Colonic mucosa (tissue), 4 donors: ENCODE results near the gene VPS35. TPM values are rescaled to one million over a fixed set of nuclear protein-coding genes. Genes with fewer than 3 reads are reported as not detected.
A peak's percentile ranks its signal among the peaks of the same experiment; 100 is the strongest.

Experiments
- DNase-seq: peaks from one replicate; pipeline ENCODE4 v3.0.0-alpha.2; 2020
- H3K27ac ChIP-seq: fragments of 200-600 bp; one replicate; pipeline ENCODE4 v1.8.0; 2021
- H3K27me3 ChIP-seq: fragments of 200-600 bp; one replicate; pipeline ENCODE4 v1.8.0; 2021
- H3K36me3 ChIP-seq: fragments of 200-600 bp; one replicate; pipeline ENCODE4 v1.8.0; 2021
- H3K4me1 ChIP-seq: fragments of 200-600 bp; one replicate; pipeline ENCODE4 v1.8.0; 2021; ENCODE audit warnings: mild to moderate bottlenecking
- H3K4me3 ChIP-seq: fragments of 200-600 bp; one replicate; pipeline ENCODE4 v1.8.0; 2021
- H3K9ac ChIP-seq, 2 donors: one replicate each; pipeline ENCODE4 v1.7.0; 2013; ENCODE audit warnings: control low read depth in 2 of 2, low read depth in 2 of 2, low read length in 2 of 2
- H3K9me3 ChIP-seq: fragments of 200-600 bp; one replicate; pipeline ENCODE4 v1.8.0; 2021
- CTCF ChIP-seq: fragments of 200-600 bp; IDR thresholded peaks from one replicate; pipeline ENCODE4 v1.8.0; 2022; ENCODE audit warnings: antibody characterized with exemption, mild to moderate bottlenecking
- intact Hi-C: fragments of 100-400 bp; cut with DNase I; formaldehyde crosslinking; loops from one replicate; pipeline ENCODE4 v1.14.1; 2022
- total RNA-seq, 2 donors: library from RNA; stranded (reverse); fragmentation: NEBNext Ultra II Directional in 1 of 2; extraction: Animal tissue kit (Norgen Biotek cat#: 25700) in 1 of 2; gene quantifications; one replicate each; pipeline ENCODE4 v1.2.1, GENCODE V29; 2021
- donor health status: healthy.
- donor health status: DM: no; HTN: no; CAD: no.
- donor health status: DM: no; HTN: no; CAD: no.

VPS35 gene
- total RNA-seq, 2 donors from 2014 or later = 121 to 124 TPM

GRCh38 chr16:46613352-46613751, 75.6 kb downstream of the VPS35 start:
- intact Hi-C loops = no loop called here
- no peak for TF ChIP-seq CTCF
- H3K9ac ChIP-seq = no peak overlapping the region

GRCh38 chr16:46612121-46612520, 76.9 kb downstream of the VPS35 start:
- no peak for DNase-seq
- Histone ChIP-seq H3K4me1 (no peaks in the 10 kb centered on the region), H3K36me3 (no peaks in the 10 kb centered on the region), H3K9ac (no peak overlapping the region), H3K4me3 (no peak overlapping the region), H3K27ac (no peak overlapping the region), H3K27me3 (no peaks in the 10 kb centered on the region), H3K9me3 (no peaks in the 10 kb centered on the region)
- intact Hi-C loops = no loop called here
- no peak for TF ChIP-seq CTCF

More at GRCh38 chr16:46613352-46613751, 75.6 kb downstream of the VPS35 start:
- Histone ChIP-seq H3K4me3 (no peak overlapping the region), H3K9me3 (no peaks in the 10 kb centered on the region), H3K27me3 (no peaks in the 10 kb centered on the region), H3K36me3 (no peaks in the 10 kb centered on the region), H3K27ac (no peak overlapping the region), H3K4me1 (no peaks in the 10 kb centered on the region)
- no peak for DNase-seq

GRCh38 chr16:46607529-46607928, 81.4 kb downstream of the VPS35 start:
- peak; percentile 38 for TF ChIP-seq CTCF
- no peak for DNase-seq
- no peaks in the 10 kb centered on the region for H3K27me3 ChIP-seq
- no peak overlapping the region for H3K4me3 ChIP-seq
- H3K4me1 ChIP-seq = no peaks in the 10 kb centered on the region
- no peak overlapping the region for H3K27ac ChIP-seq
- no peak overlapping the region for H3K9ac ChIP-seq
- H3K9me3 ChIP-seq = no peaks in the 10 kb centered on the region
- H3K36me3 ChIP-seq = no peaks in the 10 kb centered on the region
- intact Hi-C loops = loop anchor here (10.0 kb wide), 1 partner anchor 53 kb away; no protein-coding TSS in a partner anchor

- no peak for DNase-seq
- Histone ChIP-seq H3K9ac (no peak overlapping the region), H3K36me3 (no peaks in the 10 kb centered on the region), H3K4me3 (no peak overlapping the region), H3K27me3 (no peaks in the 10 kb centered on the region), H3K9me3 (no peaks in the 10 kb centered on the region), H3K27ac (no peak overlapping the region), H3K4me1 (no peaks in the 10 kb centered on the region)
- intact Hi-C loops = loop anchor here (10.0 kb wide), 1 partner anchor 51 kb away; no protein-coding TSS in a partner anchor
- no peak for TF ChIP-seq CTCF
Observed at GRCh38 chr16:46606231-46606630, 82.7 kb downstream of the VPS35 start.

Other genes with a start within 250 kb of the VPS35 start
- 10 to 100 TPM in 1 of 2 donors, 1 to 10 TPM in 1; 4.6 to 25.1 TPM for gene SHCBP1, start 67.8 kb downstream of the VPS35 start, total RNA-seq
- gene ORC6, start 481 bp upstream of the VPS35 start, total RNA-seq = 10 to 100 TPM in 1 of 2 donors, 1 to 10 TPM in 1; 6.8 to 28.4 TPM
- under 1 TPM in 1 of 2 donors, not detected in 1; 0.58 TPM for gene MYLK3, start 59.2 kb upstream of the VPS35 start, total RNA-seq
- 1 to 10 TPM; 4.8 to 6.7 TPM for gene C16orf87, start 142.0 kb upstream of the VPS35 start, total RNA-seq
- 10 to 100 TPM; 28.8 to 45.3 TPM for gene GPT2, start 195.2 kb upstream of the VPS35 start, total RNA-seq